Body of pancreas (tissue), 4 donors: ENCODE measurements around the gene USP21. TPM values are rescaled to one million over a fixed set of nuclear protein-coding genes. Genes with fewer than 3 reads are reported as not detected.

Experiments
- ATAC-seq: fragments of 150-250 bp; one replicate; pipeline ENCODE4 v1.9.1; 2016
- DNase-seq, 4 donors: peaks; one replicate each; pipeline ENCODE4 v3.0.0-alpha.2; 2019
- H3K27ac ChIP-seq, 4 donors: fragments of 200-600 bp; sonication (generic); 1 replicate in 3 of 4; 2 replicates in 1 of 4; pipeline versions ENCODE4 v1.5.1 to v1.6.1; 2016 to 2019; ENCODE audit warnings: mild to moderate bottlenecking in 1 of 4, mixed read lengths in 1 of 4, moderate library complexity in 1 of 4
- H3K27me3 ChIP-seq, 2 donors: fragments of 200-600 bp; sonication (generic); one replicate each; pipeline ENCODE4 v1.6.0; 2016; ENCODE audit warnings: mild to moderate bottlenecking in 1 of 2
- H3K36me3 ChIP-seq, 2 donors: fragments of 200-600 bp; sonication (generic); replicated peaks in 1 of 2; 2 replicates each; pipeline ENCODE4 v1.5.1; 2016; ENCODE audit warnings: low read depth in 2 of 2; ENCODE audit not compliant: insufficient read depth in 1 of 2
- H3K4me1 ChIP-seq: fragments of 200-600 bp; sonication (generic); one replicate; pipeline ENCODE4 v1.6.0; 2016
- H3K4me3 ChIP-seq, 2 donors: fragments of 200-600 bp; sonication (generic); 1 replicate in 1 of 2; 2 replicates in 1 of 2; pipeline ENCODE4 v1.5.1; 2016 to 2019
- H3K9me3 ChIP-seq, 3 donors: fragments of 200-600 bp; sonication (generic); 1 replicate in 2 of 3; 2 replicates in 1 of 3; pipeline ENCODE4 v1.5.1; 2016
- CTCF ChIP-seq, 7 experiments: fragments of 450-650 bp in 4 of 7; fragments of 200-600 bp in 3 of 7; sonication (generic) in 3 of 7; IDR thresholded peaks; one replicate each; pipeline ENCODE4 v1.5.1; 2016 to 2019; ENCODE audit warnings: antibody characterized with exemption in 7 of 7
- POLR2A ChIP-seq, 3 donors: fragments of 450-650 bp; IDR thresholded peaks; one replicate each; pipeline ENCODE4 v1.6.1; 2016; ENCODE audit warnings: antibody characterized with exemption in 3 of 3, mild to moderate bottlenecking in 2 of 3
- WGBS, 2 donors: methylation state at CpG; one replicate each; pipeline ENCODE4 v1.1.5; 2017; 5-methylcytosine and 5-hydroxymethylcytosine counted together
- intact Hi-C: fragments of 100-400 bp; cut with DNase I; formaldehyde crosslinking; loops from one replicate; pipeline ENCODE4 v1.15.1; 2023
- total RNA-seq, 2 donors: library from RNA; depleted of rRNA; stranded (reverse); fragments of >200 nt; gene quantifications; one replicate each; pipeline ENCODE4 v1.1.0, GENCODE V29; 2016

Gene USP21
- total RNA-seq, 2 donors from 2014 or later: 17.8 to 21.0 TPM

- intact Hi-C loops: no loop called here
- H3K9me3 ChIP-seq: no peaks in the 10 kb centered on the region
- DNase-seq (no peak), ATAC-seq (no peak)
- TF ChIP-seq CTCF (IDR thresholded peaks at IDR 0.05) (no peak), POLR2A (IDR thresholded peaks at IDR 0.05) (no peak)
- no peak overlapping the region for H3K4me3 ChIP-seq
- no peaks in the 10 kb centered on the region for H3K36me3 ChIP-seq
- no peaks in the 10 kb centered on the region for H3K4me1 ChIP-seq
- H3K27ac ChIP-seq: no peak overlapping the region
- H3K27me3 ChIP-seq: no peaks in the 10 kb centered on the region
- WGBS, 2 donors: 33 to 42% methylated on average over 8 of the region's 8 CpGs
Measured at GRCh38 chr1:161191971-161192370, 32.7 kb downstream of the USP21 start.

- Histone ChIP-seq H3K4me1 (no peaks in the 10 kb centered on the region), H3K4me3 (no peak overlapping the region), H3K27me3 (no peaks in the 10 kb centered on the region), H3K27ac (no peak overlapping the region), H3K36me3 (no peaks in the 10 kb centered on the region), H3K9me3 (no peaks in the 10 kb centered on the region)
- peak; percentile 63 to 76 (median 70) for DNase-seq
- TF ChIP-seq CTCF (IDR thresholded peaks at IDR 0.05) (peak; percentile 71 to 90 (median 79)), POLR2A (IDR thresholded peaks at IDR 0.05) (no peak)
- intact Hi-C loops: no loop called here
- 41 to 45% methylated on average over 15 of the region's 15 CpGs for whole genome bisulfite sequencing, 2 donors
- ATAC-seq: peak; percentile 77
Measured at GRCh38 chr1:161192476-161193465, 33.5 kb downstream of the USP21 start.

- peak in 1 of 3 donors; percentile 2 for TF ChIP-seq POLR2A (IDR thresholded peaks at IDR 0.05)
- no peak for TF ChIP-seq CTCF (IDR thresholded peaks at IDR 0.05)
- Histone ChIP-seq H3K9me3 (no peaks in the 10 kb centered on the region), H3K36me3 (no peaks in the 10 kb centered on the region), H3K4me3 (no peak overlapping the region), H3K4me1 (no peaks in the 10 kb centered on the region), H3K27ac (no peak overlapping the region), H3K27me3 (no peaks in the 10 kb centered on the region)
- intact Hi-C loops: no loop called here
- ATAC-seq (no peak), DNase-seq (no peak)
- 57 to 60% methylated on average over 1 to 21 of the region's 21 CpGs for WGBS, 2 donors
Measured at GRCh38 chr1:161193561-161194235, 34.4 kb downstream of the USP21 start.

GRCh38 chr1:161195171-161195570 lies 35.9 kb downstream of the USP21 start:
- 61 to 74% methylated on average over 2 to 4 of the region's 4 CpGs for WGBS, 2 donors
- Histone ChIP-seq H3K9me3 (no peaks in the 10 kb centered on the region), H3K4me3 (no peak overlapping the region), H3K36me3 (no peaks in the 10 kb centered on the region), H3K27ac (no peak overlapping the region), H3K4me1 (no peaks in the 10 kb centered on the region), H3K27me3 (no peaks in the 10 kb centered on the region)
- ATAC-seq (no peak), DNase-seq (no peak)
- intact Hi-C loops: no loop called here
- no peak for TF ChIP-seq POLR2A (IDR thresholded peaks at IDR 0.05)
- TF ChIP-seq CTCF (IDR thresholded peaks at IDR 0.05): no peak
